ENCODE results near the gene RSRC2.
"Not testable (repeated sequence)": the region's sequence is repeated elsewhere in the genome, so short reads cannot be mapped to it uniquely, and the experiment has no call there.

The RSRC2 gene

GRCh38 chr12:122517877-122518276, 8.9 kb downstream of the RSRC2 start:
- DNase-seq = no peak

GRCh38 chr12:122516544-122517361, 10.0 kb downstream of the RSRC2 start:
- DNase-seq = no peak

- DNase-seq = no peak
Observed at GRCh38 chr12:122515275-122515674, 11.5 kb downstream of the RSRC2 start.

GRCh38 chr12:122513660-122514059, 13.1 kb downstream of the RSRC2 start:
- DNase-seq = no peak

- not testable (repeated sequence) for DNase-seq
Observed at GRCh38 chr12:122513028-122513427, 13.7 kb downstream of the RSRC2 start.

- DNase-seq = no peak
Observed at GRCh38 chr12:122508163-122508562, 18.6 kb downstream of the RSRC2 start.

- no peak for DNase-seq
Observed at GRCh38 chr12:122506393-122506938, 20.3 kb downstream of the RSRC2 start.

GRCh38 chr12:122505419-122506051, 21.2 kb downstream of the RSRC2 start:
- DNase-seq = no peak

GRCh38 chr12:122503783-122504590, 22.7 kb downstream of the RSRC2 start:
- DNase-seq = no peak

- no peak for DNase-seq
Observed at GRCh38 chr12:122503147-122503751, 23.5 kb downstream of the RSRC2 start.

- no peak for DNase-seq
Observed at GRCh38 chr12:122501489-122501989, 25.2 kb downstream of the RSRC2 start.

GRCh38 chr12:122500685-122501488, 25.8 kb downstream of the RSRC2 start, which contains the start of gene ZCCHC8:
Gene ZCCHC8, minus strand, starts transcription at chr12:122500932. Its CDS starts 92 bp downstream, at chr12:122500840.
- peak; percentile 96 for DNase-seq

GRCh38 chr12:122499991-122500684, 26.6 kb downstream of the RSRC2 start:
- peak; percentile 61 for DNase-seq

GRCh38 chr12:122495258-122495657, 31.5 kb downstream of the RSRC2 start:
- no peak for DNase-seq

- DNase-seq = not testable (repeated sequence)
Observed at GRCh38 chr12:122493222-122493621, 33.5 kb downstream of the RSRC2 start.

- DNase-seq = no peak
Observed at GRCh38 chr12:122491991-122492390, 34.7 kb downstream of the RSRC2 start.

- DNase-seq = no peak
Observed at GRCh38 chr12:122489038-122489437, 37.7 kb downstream of the RSRC2 start.

- DNase-seq = not testable (repeated sequence)
Observed at GRCh38 chr12:122487807-122488206, 38.9 kb downstream of the RSRC2 start.

GRCh38 chr12:122486805-122487426, 39.8 kb downstream of the RSRC2 start:
- DNase-seq = no peak

GRCh38 chr12:122486360-122486759, 40.4 kb downstream of the RSRC2 start:
- DNase-seq = not testable (repeated sequence)
